ENCODE results near the gene KLHL40.

DNA sequence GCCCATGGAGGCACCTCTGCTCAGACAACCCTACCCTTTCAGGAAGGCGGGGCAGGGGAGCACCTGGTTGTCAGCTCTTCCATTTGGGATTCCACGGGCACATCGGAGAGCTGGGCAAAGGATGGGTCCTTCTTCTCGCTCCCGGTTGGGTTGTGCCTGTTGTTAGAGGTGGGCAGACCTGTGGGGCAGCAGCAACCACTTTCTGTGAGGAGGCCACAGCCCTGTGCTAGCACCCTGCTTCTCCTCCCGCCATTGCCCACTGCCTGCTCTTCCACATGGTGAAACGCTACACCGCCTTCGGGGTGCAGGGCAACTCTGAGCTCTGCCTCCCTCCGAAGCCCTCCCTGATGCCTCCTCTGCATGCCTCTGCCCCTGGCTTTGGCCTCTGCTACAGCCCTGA is 24.3 kb downstream of the KLHL40 start:
- TF ChIP-seq, protein P1, sequence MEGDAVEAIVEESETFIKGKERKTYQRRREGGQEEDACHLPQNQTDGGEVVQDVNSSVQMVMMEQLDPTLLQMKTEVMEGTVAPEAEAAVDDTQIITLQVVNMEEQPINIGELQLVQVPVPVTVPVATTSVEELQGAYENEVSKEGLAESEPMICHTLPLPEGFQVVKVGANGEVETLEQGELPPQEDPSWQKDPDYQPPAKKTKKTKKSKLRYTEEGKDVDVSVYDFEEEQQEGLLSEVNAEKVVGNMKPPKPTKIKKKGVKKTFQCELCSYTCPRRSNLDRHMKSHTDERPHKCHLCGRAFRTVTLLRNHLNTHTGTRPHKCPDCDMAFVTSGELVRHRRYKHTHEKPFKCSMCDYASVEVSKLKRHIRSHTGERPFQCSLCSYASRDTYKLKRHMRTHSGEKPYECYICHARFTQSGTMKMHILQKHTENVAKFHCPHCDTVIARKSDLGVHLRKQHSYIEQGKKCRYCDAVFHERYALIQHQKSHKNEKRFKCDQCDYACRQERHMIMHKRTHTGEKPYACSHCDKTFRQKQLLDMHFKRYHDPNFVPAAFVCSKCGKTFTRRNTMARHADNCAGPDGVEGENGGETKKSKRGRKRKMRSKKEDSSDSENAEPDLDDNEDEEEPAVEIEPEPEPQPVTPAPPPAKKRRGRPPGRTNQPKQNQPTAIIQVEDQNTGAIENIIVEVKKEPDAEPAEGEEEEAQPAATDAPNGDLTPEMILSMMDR (IDR thresholded peaks at IDR 0.05) = no peak
- no peak for TF ChIP-seq POLR2A (IDR thresholded peaks at IDR 0.05)

Measured in thyroid gland (tissue), 4 donors.